Measurements from ENCODE around the gene CCDC192. TPM values are rescaled to one million over a fixed set of nuclear protein-coding genes. Genes with fewer than 3 reads are reported as not detected.

The CCDC192 gene
- total RNA-seq, 4 donors from 2014 or later = 0.33 to 1.7 (median 1.1) TPM

DNA sequence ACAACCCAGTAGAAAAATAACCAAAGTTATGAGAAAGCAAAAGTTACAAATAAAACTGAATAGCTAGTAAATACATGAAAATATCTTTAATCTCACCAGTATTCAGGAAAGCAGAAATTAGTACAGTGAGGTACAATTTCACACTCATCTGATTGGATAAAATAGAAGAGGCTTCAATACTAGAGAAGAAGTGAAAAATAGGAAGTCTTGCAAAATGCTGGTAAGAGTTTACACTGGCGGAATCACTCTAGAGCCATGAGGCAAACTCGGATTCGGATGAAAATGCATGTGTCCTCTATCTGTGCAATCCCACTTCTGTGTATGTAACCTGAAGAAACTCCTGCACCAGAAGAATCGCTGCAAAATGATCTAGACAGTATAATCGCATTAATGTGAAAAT lies 128.9 kb downstream of the CCDC192 start:
- Histone ChIP-seq H3K9me3 (no peaks in the 10 kb centered on the region), H3K36me3 (no peaks in the 10 kb centered on the region), H3K4me1 (peaks cover 5 to 27% (median 21%) of the 10 kb centered on the region in 4 donors), H3K27ac (replicated peaks in 1 of 4) (no peak overlapping the region), H3K4me3 (no peak overlapping the region), H3K27me3 (no peaks in the 10 kb centered on the region)
- 91% methylated on average over 5 of the region's 5 CpGs for WGBS
- TF ChIP-seq POLR2AphosphoS5 (IDR thresholded peaks at IDR 0.05) (no peak), EP300 (IDR thresholded peaks at IDR 0.05) (no peak), POLR2A (IDR thresholded peaks at IDR 0.05; ENCODE audit: low read depth) (no peak)
- TF ChIP-seq, protein P1, sequence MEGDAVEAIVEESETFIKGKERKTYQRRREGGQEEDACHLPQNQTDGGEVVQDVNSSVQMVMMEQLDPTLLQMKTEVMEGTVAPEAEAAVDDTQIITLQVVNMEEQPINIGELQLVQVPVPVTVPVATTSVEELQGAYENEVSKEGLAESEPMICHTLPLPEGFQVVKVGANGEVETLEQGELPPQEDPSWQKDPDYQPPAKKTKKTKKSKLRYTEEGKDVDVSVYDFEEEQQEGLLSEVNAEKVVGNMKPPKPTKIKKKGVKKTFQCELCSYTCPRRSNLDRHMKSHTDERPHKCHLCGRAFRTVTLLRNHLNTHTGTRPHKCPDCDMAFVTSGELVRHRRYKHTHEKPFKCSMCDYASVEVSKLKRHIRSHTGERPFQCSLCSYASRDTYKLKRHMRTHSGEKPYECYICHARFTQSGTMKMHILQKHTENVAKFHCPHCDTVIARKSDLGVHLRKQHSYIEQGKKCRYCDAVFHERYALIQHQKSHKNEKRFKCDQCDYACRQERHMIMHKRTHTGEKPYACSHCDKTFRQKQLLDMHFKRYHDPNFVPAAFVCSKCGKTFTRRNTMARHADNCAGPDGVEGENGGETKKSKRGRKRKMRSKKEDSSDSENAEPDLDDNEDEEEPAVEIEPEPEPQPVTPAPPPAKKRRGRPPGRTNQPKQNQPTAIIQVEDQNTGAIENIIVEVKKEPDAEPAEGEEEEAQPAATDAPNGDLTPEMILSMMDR (IDR thresholded peaks at IDR 0.05) = no peak
- no peak for DNase-seq (ENCODE audit: extremely low spot score)
- intact Hi-C loops (cut with DNase I) = no loop called here

DNA sequence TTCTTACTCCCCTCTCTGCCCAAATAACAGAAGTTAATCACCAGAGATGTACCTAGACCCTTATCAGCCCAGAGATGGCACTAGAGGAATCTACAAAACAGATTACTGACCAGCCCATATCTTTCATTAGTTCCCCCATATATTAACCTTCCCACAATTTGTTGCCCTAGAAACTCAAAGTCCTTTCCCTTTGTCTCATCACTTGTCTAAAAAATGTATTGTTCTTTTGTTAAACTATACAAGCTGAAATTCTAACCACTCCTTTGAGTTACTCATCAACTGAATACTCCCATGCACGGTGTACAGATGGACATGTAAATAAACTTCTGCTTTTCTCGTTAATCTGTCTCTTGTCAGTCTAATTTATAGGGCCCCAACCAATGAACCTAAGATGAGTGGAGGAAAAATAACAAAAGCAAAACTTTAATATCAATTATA lies 130.9 kb downstream of the CCDC192 start:
- no peak for DNase-seq (ENCODE audit: extremely low spot score)
- intact Hi-C loops (cut with DNase I) = no loop called here
- Histone ChIP-seq H3K4me1 (peaks cover 5 to 27% (median 21%) of the 10 kb centered on the region in 4 donors), H3K27ac (replicated peaks in 1 of 4) (no peak overlapping the region), H3K9me3 (no peaks in the 10 kb centered on the region), H3K27me3 (no peaks in the 10 kb centered on the region), H3K4me3 (no peak overlapping the region), H3K36me3 (no peaks in the 10 kb centered on the region)
- no peak for TF ChIP-seq POLR2A (IDR thresholded peaks at IDR 0.05; ENCODE audit: low read depth)
- no peak for TF ChIP-seq POLR2AphosphoS5 (IDR thresholded peaks at IDR 0.05)
- TF ChIP-seq EP300 (IDR thresholded peaks at IDR 0.05) = no peak
- TF ChIP-seq, protein P1 (IDR thresholded peaks at IDR 0.05) = no peak
- 30% methylated on average over 2 of the region's 2 CpGs for WGBS

DNA sequence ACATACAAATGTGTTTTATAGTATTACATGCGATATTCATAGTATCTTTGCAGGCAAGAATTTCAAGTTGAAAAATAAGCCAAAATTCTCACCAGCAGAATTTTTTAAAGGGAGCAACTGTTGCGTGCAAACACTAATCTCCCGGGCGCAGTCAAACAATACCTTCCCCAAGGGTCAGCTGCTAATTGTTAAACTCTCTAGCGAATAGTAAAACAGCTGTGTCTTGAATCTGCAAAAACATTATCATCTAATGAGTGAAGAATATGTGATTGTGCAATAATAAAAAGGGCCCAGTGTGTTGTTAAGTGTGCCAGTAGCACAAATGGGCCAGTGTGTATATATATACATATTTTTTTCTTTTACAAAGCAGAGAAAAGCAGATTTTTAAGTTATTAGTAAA lies 131.4 kb downstream of the CCDC192 start:
- H3K27ac ChIP-seq (replicated peaks in 1 of 4) = no peak overlapping the region
- WGBS = 44% methylated on average over 5 of the region's 5 CpGs
- H3K4me3 ChIP-seq = no peak overlapping the region
- H3K36me3 ChIP-seq = no peaks in the 10 kb centered on the region
- H3K4me1 ChIP-seq = peaks cover 5 to 27% (median 21%) of the 10 kb centered on the region in 4 donors
- H3K9me3 ChIP-seq = no peaks in the 10 kb centered on the region
- intact Hi-C loops (cut with DNase I) = no loop called here
- TF ChIP-seq EP300 (IDR thresholded peaks at IDR 0.05) (no peak), POLR2A (IDR thresholded peaks at IDR 0.05; ENCODE audit: low read depth) (no peak), POLR2AphosphoS5 (IDR thresholded peaks at IDR 0.05) (no peak)
- TF ChIP-seq, protein P1 (IDR thresholded peaks at IDR 0.05) = no peak
- DNase-seq (ENCODE audit: extremely low spot score) = no peak
- H3K27me3 ChIP-seq = no peaks in the 10 kb centered on the region

DNA sequence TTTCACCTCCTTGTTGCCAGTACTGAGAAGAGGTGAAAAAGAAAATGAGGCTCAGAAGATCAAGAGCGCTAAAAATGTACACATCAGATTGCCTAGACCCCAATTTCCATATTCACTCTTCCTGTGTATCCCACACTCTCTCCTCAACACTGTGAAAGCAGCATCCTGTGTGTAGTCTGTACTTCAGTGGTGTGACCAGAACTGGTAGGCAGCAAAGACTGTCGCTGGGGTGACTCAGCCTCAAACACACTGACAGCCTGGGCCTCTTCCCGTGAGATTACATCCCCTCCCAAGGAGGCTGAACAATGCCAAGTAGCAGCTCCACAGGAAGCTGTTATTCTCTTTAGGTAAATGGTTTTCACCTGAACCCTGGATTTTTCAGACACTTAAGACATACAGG lies 135.5 kb downstream of the CCDC192 start:
- WGBS = 67% methylated on average over 3 of the region's 3 CpGs
- no peak overlapping the region for H3K27ac ChIP-seq (replicated peaks in 1 of 4)
- no peaks in the 10 kb centered on the region for H3K27me3 ChIP-seq
- intact Hi-C loops (cut with DNase I) = no loop called here
- DNase-seq (ENCODE audit: extremely low spot score) = no peak
- peaks cover 5 to 11% (median 11%) of the 10 kb centered on the region in 4 donors for H3K4me1 ChIP-seq
- H3K9me3 ChIP-seq = no peaks in the 10 kb centered on the region
- TF ChIP-seq, protein P1 (IDR thresholded peaks at IDR 0.05) = no peak
- TF ChIP-seq EP300 (IDR thresholded peaks at IDR 0.05) (no peak), POLR2A (IDR thresholded peaks at IDR 0.05; ENCODE audit: low read depth) (no peak), POLR2AphosphoS5 (IDR thresholded peaks at IDR 0.05) (no peak)
- no peaks in the 10 kb centered on the region for H3K36me3 ChIP-seq
- H3K4me3 ChIP-seq = no peak overlapping the region

DNA sequence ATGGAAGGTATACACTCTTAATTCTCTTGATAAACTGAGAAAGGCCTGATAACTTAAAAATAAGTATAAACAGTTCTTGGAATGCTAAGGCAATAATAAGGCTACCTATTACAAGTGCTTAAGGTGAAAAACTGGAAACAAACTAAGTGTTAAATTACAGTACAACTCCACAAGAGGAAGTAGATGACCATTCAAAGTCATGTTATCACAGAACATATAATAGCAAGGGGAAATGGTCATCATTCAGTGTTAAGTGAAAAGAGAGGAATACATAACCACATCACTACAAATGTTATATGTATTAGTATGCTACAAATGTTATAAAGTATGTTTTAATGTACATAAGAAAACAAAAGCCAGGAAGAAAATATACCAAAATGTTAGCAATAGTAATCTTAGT lies 135.9 kb downstream of the CCDC192 start:
- intact Hi-C loops (cut with DNase I) = no loop called here
- H3K4me1 ChIP-seq = peaks cover 5 to 9% (median 7%) of the 10 kb centered on the region in 4 donors
- H3K27me3 ChIP-seq = no peaks in the 10 kb centered on the region
- no peak for TF ChIP-seq POLR2AphosphoS5 (IDR thresholded peaks at IDR 0.05)
- TF ChIP-seq EP300 (IDR thresholded peaks at IDR 0.05) = no peak
- no peak for TF ChIP-seq POLR2A (IDR thresholded peaks at IDR 0.05; ENCODE audit: low read depth)
- TF ChIP-seq, protein P1 (IDR thresholded peaks at IDR 0.05) = no peak
- no peaks in the 10 kb centered on the region for H3K36me3 ChIP-seq
- no peak overlapping the region for H3K4me3 ChIP-seq
- no peak overlapping the region for H3K27ac ChIP-seq (replicated peaks in 1 of 4)
- H3K9me3 ChIP-seq = no peaks in the 10 kb centered on the region
- no peak for DNase-seq (ENCODE audit: extremely low spot score)

Measured in esophagus muscularis mucosa (tissue), 4 donors.